Measurements from ENCODE around the gene FAM241B. TPM values are rescaled to one million over a fixed set of nuclear protein-coding genes. Genes with fewer than 3 reads are reported as not detected.

The FAM241B gene
- total RNA-seq, 1 donor from 2014 or later: 9.8 TPM

- no peak overlapping the region for H3K4me3 Mint-ChIP-seq
- no peak overlapping the region for H3K27ac Mint-ChIP-seq
- H3K9me3 Mint-ChIP-seq: no peaks in the 10 kb centered on the region
- H3K36me3 Mint-ChIP-seq: no peaks in the 10 kb centered on the region
- H3K27me3 Mint-ChIP-seq: peaks cover 23% of the 10 kb centered on the region
- TF ChIP-seq CTCF (conservative IDR thresholded peaks at IDR 0.05): no peak
- DNase-seq (ENCODE audit: extremely low spot score, unreplicated experiment): no peak
- peaks cover 55% of the 10 kb centered on the region for H3K4me1 Mint-ChIP-seq (ENCODE audit: unreplicated experiment)
These were observed 51.4 kb downstream of the FAM241B start for GRCh38 chr10:69681436-69681835.

- Mint-ChIP-seq H3K4me3 (no peak overlapping the region), H3K27me3 (peaks cover 22% of the 10 kb centered on the region), H3K9me3 (no peaks in the 10 kb centered on the region), H3K27ac (peak overlapping the region; percentile 93), H3K4me1 (ENCODE audit: unreplicated experiment) (peaks cover 60% of the 10 kb centered on the region), H3K36me3 (no peaks in the 10 kb centered on the region)
- TF ChIP-seq CTCF (conservative IDR thresholded peaks at IDR 0.05): no peak
- DNase-seq (ENCODE audit: extremely low spot score, unreplicated experiment): no peak
These were observed 53.0 kb downstream of the FAM241B start for GRCh38 chr10:69682955-69683474.

Other genes with a start within 250 kb of the FAM241B start
- not detected in 2 replicates for gene TACR2, start 213.3 kb upstream of the FAM241B start, total RNA-seq (ENCODE audit: low replicate concordance)
- gene TSPAN15, start 178.8 kb upstream of the FAM241B start, total RNA-seq (ENCODE audit: low replicate concordance): 19.4 and 19.7 TPM in 2 replicates
- 0.51 and 0.93 TPM in 2 replicates for gene NEUROG3, start 56.8 kb upstream of the FAM241B start, total RNA-seq (ENCODE audit: low replicate concordance)
- gene COL13A1, start 171.7 kb downstream of the FAM241B start, total RNA-seq (ENCODE audit: low replicate concordance): 0.43 and 18.6 TPM in 2 replicates

Measured in type B pancreatic cell (in vitro differentiated cells).